ENCODE measurements around the gene SAMD13. TPM values are rescaled to one million over a fixed set of nuclear protein-coding genes. Genes with fewer than 3 reads are reported as not detected.

The SAMD13 gene
- total and polyA plus RNA-seq, 9 donors = 0.24 to 2.9 (median 0.63) TPM; not detected in 2

DNA sequence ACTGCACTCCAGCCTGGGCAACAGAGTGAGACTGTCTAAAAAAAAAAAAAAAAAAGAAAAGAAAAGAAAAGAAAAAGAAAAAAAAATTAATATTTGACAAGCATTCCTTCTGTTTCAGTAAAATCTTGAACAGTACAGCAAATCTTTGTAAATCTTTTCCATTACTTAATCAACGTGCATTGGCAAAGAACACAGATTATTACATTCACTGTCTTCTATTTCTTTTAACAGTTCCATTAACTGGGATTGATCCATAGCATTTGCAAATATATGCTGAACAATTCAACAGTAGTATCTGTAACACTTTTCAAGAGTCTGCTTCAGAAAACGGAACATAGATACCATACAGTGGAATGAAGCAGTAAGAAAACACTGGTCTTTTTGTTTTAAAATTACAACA lies 9.8 kb downstream of the SAMD13 start:
- no peak overlapping the region for H3K27ac ChIP-seq
- TF ChIP-seq POLR2A (IDR thresholded peaks at IDR 0.05) (no peak), EP300 (IDR thresholded peaks at IDR 0.05) (no peak)
- TF ChIP-seq, protein P1, sequence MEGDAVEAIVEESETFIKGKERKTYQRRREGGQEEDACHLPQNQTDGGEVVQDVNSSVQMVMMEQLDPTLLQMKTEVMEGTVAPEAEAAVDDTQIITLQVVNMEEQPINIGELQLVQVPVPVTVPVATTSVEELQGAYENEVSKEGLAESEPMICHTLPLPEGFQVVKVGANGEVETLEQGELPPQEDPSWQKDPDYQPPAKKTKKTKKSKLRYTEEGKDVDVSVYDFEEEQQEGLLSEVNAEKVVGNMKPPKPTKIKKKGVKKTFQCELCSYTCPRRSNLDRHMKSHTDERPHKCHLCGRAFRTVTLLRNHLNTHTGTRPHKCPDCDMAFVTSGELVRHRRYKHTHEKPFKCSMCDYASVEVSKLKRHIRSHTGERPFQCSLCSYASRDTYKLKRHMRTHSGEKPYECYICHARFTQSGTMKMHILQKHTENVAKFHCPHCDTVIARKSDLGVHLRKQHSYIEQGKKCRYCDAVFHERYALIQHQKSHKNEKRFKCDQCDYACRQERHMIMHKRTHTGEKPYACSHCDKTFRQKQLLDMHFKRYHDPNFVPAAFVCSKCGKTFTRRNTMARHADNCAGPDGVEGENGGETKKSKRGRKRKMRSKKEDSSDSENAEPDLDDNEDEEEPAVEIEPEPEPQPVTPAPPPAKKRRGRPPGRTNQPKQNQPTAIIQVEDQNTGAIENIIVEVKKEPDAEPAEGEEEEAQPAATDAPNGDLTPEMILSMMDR (IDR thresholded peaks at IDR 0.05) = no peak
- intact Hi-C loops (cut with DNase I) = no loop called here
- no peak for DNase-seq
- H3K36me3 ChIP-seq = no peaks in the 10 kb centered on the region
- H3K4me3 ChIP-seq = no peak overlapping the region
- no peaks in the 10 kb centered on the region for H3K9me3 ChIP-seq
- H3K4me1 ChIP-seq (ENCODE audit: insufficient read depth) = no peaks in the 10 kb centered on the region
- H3K27me3 ChIP-seq = no peaks in the 10 kb centered on the region
- WGBS, 3 donors = 61 to 65% (median 63%) methylated on average over 2 of the region's 2 CpGs

DNA sequence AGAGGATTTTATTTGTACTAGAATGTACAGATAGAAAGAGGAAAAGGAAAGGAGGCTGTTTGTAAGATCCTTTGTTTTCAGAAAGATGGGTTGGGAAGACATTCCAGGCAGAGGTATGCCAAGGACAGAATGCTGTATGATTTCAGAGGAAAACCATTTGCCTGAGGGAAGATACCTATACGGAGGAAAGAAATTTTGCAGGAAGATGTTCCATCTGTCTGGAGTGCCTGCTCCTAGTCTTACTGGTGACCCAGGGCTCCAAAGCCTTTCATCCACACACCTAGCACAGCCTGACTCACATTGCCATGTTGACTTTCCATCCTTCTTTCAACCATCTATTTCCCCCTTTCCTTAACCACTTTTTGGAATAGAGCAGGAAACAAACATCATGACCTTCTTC lies 18.2 kb downstream of the SAMD13 start:
- intact Hi-C loops (cut with DNase I) = no loop called here
- no peak for DNase-seq
- 10 to 32% (median 15%) methylated on average over 1 of the region's 1 CpG for WGBS, 3 donors

DNA sequence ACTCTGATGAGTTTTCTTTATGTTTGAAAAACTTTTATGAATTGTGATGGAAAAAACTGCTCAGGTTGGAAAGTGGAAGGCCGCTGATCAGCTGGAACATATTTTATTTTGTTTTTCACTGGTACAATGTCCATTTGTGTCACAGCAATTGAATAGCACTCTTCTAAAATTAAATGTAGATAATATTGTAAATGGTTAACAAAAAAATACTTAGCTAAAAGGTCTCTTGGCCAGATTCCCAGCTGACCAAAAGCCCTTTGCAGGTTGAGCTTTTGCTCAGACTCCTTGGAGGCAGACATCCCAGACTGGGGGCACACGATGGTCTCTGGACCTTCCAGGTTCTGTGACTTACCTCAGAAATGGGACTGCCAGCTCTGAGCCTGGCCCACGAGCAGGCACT lies 26.3 kb downstream of the SAMD13 start:
- TF ChIP-seq POLR2A (IDR thresholded peaks at IDR 0.05) (no peak), EP300 (IDR thresholded peaks at IDR 0.05) (no peak)
- TF ChIP-seq, protein P1 (IDR thresholded peaks at IDR 0.05) = no peak
- intact Hi-C loops (cut with DNase I) = no loop called here
- Histone ChIP-seq H3K36me3 (no peaks in the 10 kb centered on the region), H3K4me1 (ENCODE audit: insufficient read depth) (no peaks in the 10 kb centered on the region), H3K9me3 (no peaks in the 10 kb centered on the region), H3K27ac (no peak overlapping the region), H3K4me3 (no peak overlapping the region), H3K27me3 (no peaks in the 10 kb centered on the region)
- no peak for DNase-seq
- WGBS, 3 donors = 72 to 87% (median 74%) methylated on average over 3 of the region's 3 CpGs

More for the DNA sequence above, 18.2 kb downstream of the SAMD13 start:
- Histone ChIP-seq H3K4me1 (ENCODE audit: insufficient read depth) (no peaks in the 10 kb centered on the region), H3K9me3 (no peaks in the 10 kb centered on the region), H3K27ac (no peak overlapping the region), H3K27me3 (no peaks in the 10 kb centered on the region), H3K36me3 (no peaks in the 10 kb centered on the region), H3K4me3 (no peak overlapping the region)
- TF ChIP-seq, protein P1 (IDR thresholded peaks at IDR 0.05) = no peak
- TF ChIP-seq POLR2A (IDR thresholded peaks at IDR 0.05) = no peak

DNA sequence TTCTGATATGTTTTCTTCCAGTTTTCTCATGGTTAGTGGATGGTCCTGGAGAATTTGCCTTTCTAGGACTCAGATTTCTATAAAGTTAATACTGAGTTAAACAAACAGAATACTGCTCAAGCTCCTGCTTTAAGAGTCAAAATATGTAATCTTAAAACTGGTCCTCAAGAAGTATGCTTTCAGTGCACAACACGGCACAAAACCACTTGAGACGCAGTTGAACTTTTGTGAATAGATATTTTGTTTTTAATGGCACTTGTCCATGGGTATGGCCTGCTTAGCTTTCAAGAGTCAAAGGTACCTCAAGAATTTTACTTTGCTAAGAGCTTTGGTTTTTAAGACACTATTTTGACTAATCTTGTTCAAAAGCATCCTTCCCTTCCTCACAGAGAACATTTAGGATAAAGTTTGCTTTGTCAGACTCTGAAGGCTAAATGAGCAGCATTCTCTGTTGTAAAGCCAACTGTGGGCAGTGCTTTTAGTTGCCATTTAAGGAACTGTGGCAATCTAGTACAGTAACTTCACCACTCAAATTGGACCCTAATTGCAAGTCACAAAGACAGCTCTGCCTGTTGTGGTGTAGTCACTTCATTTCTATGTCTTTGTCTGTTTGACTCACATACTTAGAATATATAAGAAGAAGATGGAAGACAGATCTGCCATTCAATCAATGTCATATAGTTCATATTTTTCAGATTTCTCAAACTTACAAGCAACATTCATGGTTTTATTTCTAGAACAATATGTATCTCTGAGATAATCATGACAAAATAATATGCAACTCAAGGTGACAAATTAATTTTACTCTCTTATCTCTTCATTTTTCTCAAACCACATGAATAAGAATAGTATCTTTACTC lies 28.8 kb downstream of the SAMD13 start:
- H3K9me3 ChIP-seq = no peaks in the 10 kb centered on the region
- intact Hi-C loops (cut with DNase I) = no loop called here
- H3K36me3 ChIP-seq = no peaks in the 10 kb centered on the region
- no peaks in the 10 kb centered on the region for H3K27me3 ChIP-seq
- H3K27ac ChIP-seq = no peak overlapping the region
- H3K4me1 ChIP-seq (ENCODE audit: insufficient read depth) = no peaks in the 10 kb centered on the region
- 61 to 72% (median 71%) methylated on average over 2 of the region's 2 CpGs for WGBS, 3 donors
- no peak overlapping the region for H3K4me3 ChIP-seq
- no peak for DNase-seq
- TF ChIP-seq EP300 (IDR thresholded peaks at IDR 0.05) (no peak), POLR2A (IDR thresholded peaks at IDR 0.05) (no peak)
- TF ChIP-seq, protein P1 (IDR thresholded peaks at IDR 0.05) = no peak
